Gastrocnemius medialis (tissue), 4 donors: ENCODE results near the gene FGF19. TPM values are rescaled to one million over a fixed set of nuclear protein-coding genes. Genes with fewer than 3 reads are reported as not detected.
"Not testable (repeated sequence)": the region's sequence is repeated elsewhere in the genome, so short reads cannot be mapped to it uniquely, and the experiment has no call there.

ENCODE experiments used
- ATAC-seq, 2 donors: fragments of 150-250 bp; one replicate each; pipeline ENCODE4 v1.9.1; 2016
- DNase-seq, 2 donors: peaks; one replicate each; pipeline ENCODE4 v3.0.0-alpha.2; 2019
- H3K27ac ChIP-seq, 4 donors: fragments of 200-600 bp; sonication (generic); 1 replicate in 1 of 4; 2 replicates in 3 of 4; pipeline ENCODE4 v1.5.1; 2016 to 2018; ENCODE audit warnings: mild to moderate bottlenecking in 2 of 4, moderate library complexity in 1 of 4
- H3K27me3 ChIP-seq, 3 donors: fragments of 200-600 bp; sonication (generic) in 2 of 3; 1 replicate in 1 of 3; 2 replicates in 2 of 3; pipeline versions ENCODE4 v1.5.1 to v1.6.0; 2016 to 2019; ENCODE audit warnings: mild to moderate bottlenecking in 1 of 3, moderate library complexity in 1 of 3
- H3K36me3 ChIP-seq, 2 donors: fragments of 200-600 bp; sonication (generic) in 1 of 2; one replicate each; pipeline ENCODE4 v1.5.1; 2017 to 2018
- H3K4me1 ChIP-seq, 2 donors: fragments of 200-600 bp; sonication (generic) in 1 of 2; one replicate each; pipeline ENCODE4 v1.5.1; 2016 to 2017; ENCODE audit warnings: mild to moderate bottlenecking in 2 of 2
- H3K4me3 ChIP-seq, 4 donors: fragments of 200-600 bp; sonication (generic) in 3 of 4; 1 replicate in 1 of 4; 2 replicates in 3 of 4; pipeline ENCODE4 v1.5.1; 2016 to 2019; ENCODE audit warnings: mild to moderate bottlenecking in 2 of 4
- H3K9me3 ChIP-seq, 3 donors: fragments of 200-600 bp; sonication (generic) in 2 of 3; 1 replicate in 1 of 3; 2 replicates in 2 of 3; pipeline ENCODE4 v1.5.1; 2016 to 2019
- CTCF ChIP-seq, 5 experiments: fragments of 450-650 bp in 3 of 5; fragments of 200-600 bp in 2 of 5; sonication (generic) in 2 of 5; IDR thresholded peaks in 4 of 5; conservative IDR thresholded peaks in 1 of 5; 1 replicate in 4 of 5; 2 replicates in 1 of 5; pipeline ENCODE4 v1.5.1; 2016 to 2019; ENCODE audit warnings: antibody characterized with exemption in 5 of 5, mild to moderate bottlenecking in 3 of 5, moderate library complexity in 3 of 5
- POLR2A ChIP-seq, 2 donors: fragments of 450-650 bp; IDR thresholded peaks; one replicate each; pipeline ENCODE4 v1.6.1; 2017; ENCODE audit warnings: antibody characterized with exemption in 2 of 2, mild to moderate bottlenecking in 2 of 2, moderate library complexity in 2 of 2
- in situ Hi-C, 4 donors: fragments of 200-750 bp; cut with MboI; loops; one replicate each; pipeline versions ENCODE4 v1.15.0 to v1.8.0; 2017; ENCODE audit warnings: low sequenced_read_pairs in 4 of 4
- intact Hi-C: fragments of 100-400 bp; cut with DNase I; formaldehyde crosslinking; loops from one replicate; pipeline ENCODE4 v1.15.1; 2023; ENCODE audit warnings: low total_unique reads
- total RNA-seq, 4 donors: library from RNA; depleted of rRNA; stranded (reverse); fragments of >200 nt; gene quantifications; one replicate each; pipeline versions ENCODE4 v1.1.0 to v1.2.3, GENCODE V29; 2016

FGF19 gene
- total RNA-seq, 4 donors from 2014 or later: not detected

GRCh38 chr11:69697469-69697843 lies 6.4 kb downstream of the FGF19 start:
- Histone ChIP-seq H3K4me3 (no peak overlapping the region), H3K9me3 (no peaks in the 10 kb centered on the region), H3K27ac (no peak overlapping the region), H3K27me3 (peaks cover 27 to 36% (median 35%) of the 10 kb centered on the region in 3 donors), H3K36me3 (no peaks in the 10 kb centered on the region), H3K4me1 (no peaks in the 10 kb centered on the region)
- TF ChIP-seq CTCF (IDR thresholded peaks at IDR 0.05 in 4 of 5, conservative IDR thresholded peaks at IDR 0.05 in 1 of 5): no peak
- TF ChIP-seq POLR2A (IDR thresholded peaks at IDR 0.05): no peak
- DNase-seq: no peak
- no peak for ATAC-seq
- intact Hi-C loops (no loop called here), in situ Hi-C loops (loop anchor here in 2 of 4 donors (10.0 to 25.0 kb wide), 2 partner anchors 190 to 197 kb away; no protein-coding TSS in a partner anchor)

GRCh38 chr11:69696749-69697468 lies 6.9 kb downstream of the FGF19 start:
- intact Hi-C loops: no loop called here
- Histone ChIP-seq H3K9me3 (no peaks in the 10 kb centered on the region), H3K36me3 (no peaks in the 10 kb centered on the region), H3K27ac (no peak overlapping the region), H3K27me3 (peaks cover 23 to 34% (median 30%) of the 10 kb centered on the region in 3 donors), H3K4me1 (no peaks in the 10 kb centered on the region), H3K4me3 (no peak overlapping the region)
- no peak for ATAC-seq
- in situ Hi-C loops: loop anchor here in 2 of 4 donors (10.0 to 25.0 kb wide), 2 partner anchors 190 to 198 kb away; no protein-coding TSS in a partner anchor
- no peak for DNase-seq
- no peak for TF ChIP-seq POLR2A (IDR thresholded peaks at IDR 0.05)
- TF ChIP-seq CTCF (IDR thresholded peaks at IDR 0.05 in 4 of 5, conservative IDR thresholded peaks at IDR 0.05 in 1 of 5): no peak

- H3K4me3 ChIP-seq, H3K27ac ChIP-seq, H3K36me3 ChIP-seq, H3K4me1 ChIP-seq, intact Hi-C loops, H3K9me3 ChIP-seq, DNase-seq, ATAC-seq: not testable (repeated sequence)
- in situ Hi-C loops: loop anchor here in 2 of 4 donors (10.0 to 25.0 kb wide), 2 partner anchors 191 to 199 kb away; no protein-coding TSS in a partner anchor
- H3K27me3 ChIP-seq: peaks cover 18 to 36% (median 20%) of the 10 kb centered on the region in 3 donors
Measured at GRCh38 chr11:69695995-69696394, 7.8 kb downstream of the FGF19 start.

- Histone ChIP-seq H3K9me3 (no peaks in the 10 kb centered on the region), H3K27me3 (peaks cover 16 to 32% (median 17%) of the 10 kb centered on the region in 3 donors), H3K27ac (no peak overlapping the region), H3K36me3 (no peaks in the 10 kb centered on the region), H3K4me3 (no peak overlapping the region), H3K4me1 (no peaks in the 10 kb centered on the region)
- ATAC-seq (no peak), DNase-seq (no peak)
- in situ Hi-C loops: loop anchor here in 2 of 4 donors (10.0 to 25.0 kb wide), 2 partner anchors 192 to 199 kb away; no protein-coding TSS in a partner anchor
- TF ChIP-seq CTCF (IDR thresholded peaks at IDR 0.05 in 4 of 5, conservative IDR thresholded peaks at IDR 0.05 in 1 of 5) (no peak), POLR2A (IDR thresholded peaks at IDR 0.05) (no peak)
- intact Hi-C loops: no loop called here
Measured at GRCh38 chr11:69695581-69695980, 8.2 kb downstream of the FGF19 start.

- H3K27ac ChIP-seq: no peak overlapping the region
- H3K4me3 ChIP-seq: no peak overlapping the region
- H3K36me3 ChIP-seq: no peaks in the 10 kb centered on the region
- DNase-seq (no peak), ATAC-seq (no peak)
- in situ Hi-C loops: loop anchor here in 2 of 4 donors (10.0 to 25.0 kb wide), 2 partner anchors 193 to 200 kb away; no protein-coding TSS in a partner anchor
- peaks cover 13 to 29% (median 17%) of the 10 kb centered on the region in 3 donors for H3K27me3 ChIP-seq
- TF ChIP-seq POLR2A (IDR thresholded peaks at IDR 0.05) (no peak), CTCF (IDR thresholded peaks at IDR 0.05 in 4 of 5, conservative IDR thresholded peaks at IDR 0.05 in 1 of 5) (no peak)
- intact Hi-C loops: no loop called here
- no peaks in the 10 kb centered on the region for H3K4me1 ChIP-seq
- H3K9me3 ChIP-seq: no peaks in the 10 kb centered on the region
Measured at GRCh38 chr11:69694781-69695180, 9.0 kb downstream of the FGF19 start.
